ENCODE data around the gene CBLIF.

DNA sequence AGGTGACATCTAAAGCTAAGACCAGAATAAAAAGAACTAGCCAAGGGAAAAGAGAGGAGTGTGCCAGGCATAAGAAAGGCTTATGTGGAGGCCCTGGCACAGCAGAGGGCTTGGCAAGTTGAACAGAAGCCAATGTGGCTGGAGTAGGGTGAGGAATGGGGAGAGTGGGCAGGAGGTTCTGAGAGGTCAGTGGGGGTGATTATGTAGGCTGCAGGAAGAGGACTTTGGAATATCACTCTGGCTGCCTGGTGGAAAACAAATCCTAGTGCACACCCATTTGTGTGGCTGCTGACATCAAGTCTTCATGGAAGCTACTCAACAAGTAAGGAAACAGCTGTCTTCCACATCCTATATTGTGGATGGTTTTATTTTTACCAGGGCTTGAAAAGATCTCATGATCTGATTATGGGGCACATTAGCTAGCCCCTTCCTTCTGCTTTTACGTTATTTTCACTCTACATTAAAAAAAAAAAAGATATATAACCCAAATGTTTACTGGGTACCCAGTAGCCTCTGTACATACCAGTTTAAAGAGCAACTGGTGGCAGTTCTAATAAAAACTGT is 38.2 kb downstream of the CBLIF start:
- TF ChIP-seq, protein P1, sequence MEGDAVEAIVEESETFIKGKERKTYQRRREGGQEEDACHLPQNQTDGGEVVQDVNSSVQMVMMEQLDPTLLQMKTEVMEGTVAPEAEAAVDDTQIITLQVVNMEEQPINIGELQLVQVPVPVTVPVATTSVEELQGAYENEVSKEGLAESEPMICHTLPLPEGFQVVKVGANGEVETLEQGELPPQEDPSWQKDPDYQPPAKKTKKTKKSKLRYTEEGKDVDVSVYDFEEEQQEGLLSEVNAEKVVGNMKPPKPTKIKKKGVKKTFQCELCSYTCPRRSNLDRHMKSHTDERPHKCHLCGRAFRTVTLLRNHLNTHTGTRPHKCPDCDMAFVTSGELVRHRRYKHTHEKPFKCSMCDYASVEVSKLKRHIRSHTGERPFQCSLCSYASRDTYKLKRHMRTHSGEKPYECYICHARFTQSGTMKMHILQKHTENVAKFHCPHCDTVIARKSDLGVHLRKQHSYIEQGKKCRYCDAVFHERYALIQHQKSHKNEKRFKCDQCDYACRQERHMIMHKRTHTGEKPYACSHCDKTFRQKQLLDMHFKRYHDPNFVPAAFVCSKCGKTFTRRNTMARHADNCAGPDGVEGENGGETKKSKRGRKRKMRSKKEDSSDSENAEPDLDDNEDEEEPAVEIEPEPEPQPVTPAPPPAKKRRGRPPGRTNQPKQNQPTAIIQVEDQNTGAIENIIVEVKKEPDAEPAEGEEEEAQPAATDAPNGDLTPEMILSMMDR (IDR thresholded peaks at IDR 0.05; ENCODE audit: insufficient read depth, low read length) = no peak
- TF ChIP-seq, protein P2, sequence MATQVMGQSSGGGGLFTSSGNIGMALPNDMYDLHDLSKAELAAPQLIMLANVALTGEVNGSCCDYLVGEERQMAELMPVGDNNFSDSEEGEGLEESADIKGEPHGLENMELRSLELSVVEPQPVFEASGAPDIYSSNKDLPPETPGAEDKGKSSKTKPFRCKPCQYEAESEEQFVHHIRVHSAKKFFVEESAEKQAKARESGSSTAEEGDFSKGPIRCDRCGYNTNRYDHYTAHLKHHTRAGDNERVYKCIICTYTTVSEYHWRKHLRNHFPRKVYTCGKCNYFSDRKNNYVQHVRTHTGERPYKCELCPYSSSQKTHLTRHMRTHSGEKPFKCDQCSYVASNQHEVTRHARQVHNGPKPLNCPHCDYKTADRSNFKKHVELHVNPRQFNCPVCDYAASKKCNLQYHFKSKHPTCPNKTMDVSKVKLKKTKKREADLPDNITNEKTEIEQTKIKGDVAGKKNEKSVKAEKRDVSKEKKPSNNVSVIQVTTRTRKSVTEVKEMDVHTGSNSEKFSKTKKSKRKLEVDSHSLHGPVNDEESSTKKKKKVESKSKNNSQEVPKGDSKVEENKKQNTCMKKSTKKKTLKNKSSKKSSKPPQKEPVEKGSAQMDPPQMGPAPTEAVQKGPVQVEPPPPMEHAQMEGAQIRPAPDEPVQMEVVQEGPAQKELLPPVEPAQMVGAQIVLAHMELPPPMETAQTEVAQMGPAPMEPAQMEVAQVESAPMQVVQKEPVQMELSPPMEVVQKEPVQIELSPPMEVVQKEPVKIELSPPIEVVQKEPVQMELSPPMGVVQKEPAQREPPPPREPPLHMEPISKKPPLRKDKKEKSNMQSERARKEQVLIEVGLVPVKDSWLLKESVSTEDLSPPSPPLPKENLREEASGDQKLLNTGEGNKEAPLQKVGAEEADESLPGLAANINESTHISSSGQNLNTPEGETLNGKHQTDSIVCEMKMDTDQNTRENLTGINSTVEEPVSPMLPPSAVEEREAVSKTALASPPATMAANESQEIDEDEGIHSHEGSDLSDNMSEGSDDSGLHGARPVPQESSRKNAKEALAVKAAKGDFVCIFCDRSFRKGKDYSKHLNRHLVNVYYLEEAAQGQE (IDR thresholded peaks at IDR 0.05; ENCODE audit: insufficient replicate concordance, low read depth) = no peak
- TF ChIP-seq POLR2AphosphoS5 (IDR thresholded peaks at IDR 0.05; ENCODE audit: low read depth) = no peak

Measured in HL-60 (cell line).